Stimulated activated CD8-positive, alpha-beta memory T cell treated with anti-CD3 and anti-CD28 coated beads, Interleukin-12 subunit alpha, Interleukin-12 subunit beta, amount 100 ng/mL, for 4 hours (primary cell): ENCODE results near the gene WDFY4.
"Not testable (repeated sequence)": the region's sequence is repeated elsewhere in the genome, so short reads cannot be mapped to it uniquely, and the experiment has no call there.

Experiments
- DNase-seq: peaks from one replicate; pipeline ENCODE4 v3.0.0-alpha.2; 2020; ENCODE audit warnings: low read depth

WDFY4 gene

GRCh38 chr10:48684792-48685623, at the start of gene WDFY4:
TSS of gene WDFY4 (plus strand) at chr10:48684873. CDS start at chr10:48709733, 24,860 bp downstream.
- DNase-seq, result no peak

GRCh38 chr10:48634984-48635557, 49.6 kb upstream of the WDFY4 start:
- DNase-seq, result no peak

- no peak for DNase-seq
Measured at GRCh38 chr10:48636231-48636630, 48.4 kb upstream of the WDFY4 start.

GRCh38 chr10:48636901-48637300, 47.8 kb upstream of the WDFY4 start:
- DNase-seq, result no peak

GRCh38 chr10:48638158-48638557, 46.5 kb upstream of the WDFY4 start:
- DNase-seq, result no peak

- no peak for DNase-seq
Measured at GRCh38 chr10:48638739-48639527, 45.7 kb upstream of the WDFY4 start.

GRCh38 chr10:48639632-48640031, 45.0 kb upstream of the WDFY4 start:
- no peak for DNase-seq

- no peak for DNase-seq
Measured at GRCh38 chr10:48640326-48640725, 44.3 kb upstream of the WDFY4 start.

GRCh38 chr10:48641099-48641690, 43.5 kb upstream of the WDFY4 start:
- DNase-seq, result not testable (repeated sequence)

- no peak for DNase-seq
Measured at GRCh38 chr10:48645600-48645999, 39.1 kb upstream of the WDFY4 start.

- not testable (repeated sequence) for DNase-seq
Measured at GRCh38 chr10:48647073-48647472, 37.6 kb upstream of the WDFY4 start.

- DNase-seq, result no peak
Measured at GRCh38 chr10:48648172-48648942, 36.3 kb upstream of the WDFY4 start.

- no peak for DNase-seq
Measured at GRCh38 chr10:48649349-48649944, 35.2 kb upstream of the WDFY4 start.

- DNase-seq, result no peak
Measured at GRCh38 chr10:48651293-48651692, 33.4 kb upstream of the WDFY4 start.

- no peak for DNase-seq
Measured at GRCh38 chr10:48651839-48652238, 32.8 kb upstream of the WDFY4 start.

GRCh38 chr10:48652344-48652743, 32.3 kb upstream of the WDFY4 start:
- DNase-seq, result no peak

- no peak for DNase-seq
Measured at GRCh38 chr10:48653347-48653746, 31.3 kb upstream of the WDFY4 start.

GRCh38 chr10:48653944-48654698, 30.6 kb upstream of the WDFY4 start:
- DNase-seq, result no peak

- no peak for DNase-seq
Measured at GRCh38 chr10:48655411-48656240, 29.0 kb upstream of the WDFY4 start.
